ENCODE data around the gene RIN2. TPM values are rescaled to one million over a fixed set of nuclear protein-coding genes. Genes with fewer than 3 reads are reported as not detected.

Gene RIN2
- total and polyA plus RNA-seq, 2 of the 13 experiments (the other 11 are each of a cell fraction or from before 2014, with no cell fraction given) = 2.5 to 5.1 TPM

GRCh38 chr20:19748681-19749080 is 9.4 kb upstream of the RIN2 start:
- Histone ChIP-seq H2AFZ (ENCODE audit: low read length) (no peak overlapping the region), H3K27me3 (ENCODE audit: control insufficient read depth in 1 of 2, insufficient read depth in 2 of 2, low read length in 2 of 2) (peaks cover 0 to 8% of the 10 kb centered on the region in 2 experiments; a peak in 1 of 5 replicates), H3K27ac (ENCODE audit: extremely low read length, insufficient read depth, low read length) (no peak overlapping the region), H3K79me2 (ENCODE audit: insufficient read depth, low read length) (no peaks in the 10 kb centered on the region), H3K9ac (ENCODE audit: insufficient read depth, low read depth, low read length) (no peak overlapping the region), H3K9me3 (ENCODE audit: low read length) (peaks cover 9% of the 10 kb centered on the region; the same call in 1 of the 2 replicates), H3K36me3 (replicated peaks in 1 of 2; ENCODE audit: control insufficient read depth in 1 of 2, insufficient read depth in 2 of 2, low read length in 2 of 2) (no peaks in the 10 kb centered on the region), H3K4me3 (replicated peaks in 1 of 3; ENCODE audit: insufficient read depth in 1 of 3, low read depth in 2 of 3, low read length in 3 of 3) (no peak overlapping the region), H3K4me1 (ENCODE audit: insufficient read depth, low read length) (no peaks in the 10 kb centered on the region), H4K20me1 (ENCODE audit: insufficient read depth, low read length) (no peaks in the 10 kb centered on the region), H3K4me2 (ENCODE audit: low read depth, low read length) (no peak overlapping the region)
- ATAC-seq (no peak), DNase-seq (ENCODE audit: low spot score) (no peak), FAIRE-seq (no peak)
- in situ Hi-C loops (cut with HindIII; ENCODE audit: extremely low pct_ligation_motif_present, low pct_unique_long_range_greater_than_20kb) (no loop called here), intact Hi-C loops (cut with micrococcal nuclease; ENCODE audit: unreplicated experiment) (no loop called here)
- CTCF ChIA-PET (ENCODE audit: low intra/inter-chr PET ratio, low total read pairs) = no interaction called here
- 8% methylated on average over 2 of the region's 2 CpGs for WGBS (ENCODE audit: low lambda C conversion rate)
- POLR2A ChIA-PET = no interaction called here
- no TSS peak for BruUV-seq (replicated peaks)
- TF ChIP-seq FIP1L1 (IDR thresholded peaks at IDR 0.05; ENCODE audit: borderline replicate concordance, insufficient read depth, low read depth, low read length) (no peak), MIER2 (CRISPR knock-in tag; IDR thresholded peaks at IDR 0.05) (no peak), NR1H2 (CRISPR knock-in tag; IDR thresholded peaks at IDR 0.05; ENCODE audit: borderline replicate concordance, low read depth) (no peak), ZNF382 (CRISPR knock-in tag; IDR thresholded peaks at IDR 0.05; ENCODE audit: borderline replicate concordance) (no peak), CREBL2 (CRISPR knock-in tag; IDR thresholded peaks at IDR 0.05; ENCODE audit: borderline replicate concordance) (no peak), ZNF414 (CRISPR knock-in tag; IDR thresholded peaks at IDR 0.05) (no peak), PRDM4 (CRISPR knock-in tag; IDR thresholded peaks at IDR 0.05; ENCODE audit: borderline replicate concordance) (no peak), ZFP1 (CRISPR knock-in tag; IDR thresholded peaks at IDR 0.05) (no peak), ZNF124 (CRISPR knock-in tag; IDR thresholded peaks at IDR 0.05) (no peak), DBP (CRISPR knock-in tag; IDR thresholded peaks at IDR 0.05; ENCODE audit: not compliant biosample characterization) (no peak), PHF8 (CRISPR knock-in tag; IDR thresholded peaks at IDR 0.05) (no peak), CTCF (CRISPR knock-in tag; IDR thresholded peaks at IDR 0.05) (no peak), GRHL1 (CRISPR knock-in tag; conservative IDR thresholded peaks at IDR 0.05) (no peak), REPIN1 (CRISPR knock-in tag; IDR thresholded peaks at IDR 0.05; ENCODE audit: borderline replicate concordance, low read depth) (no peak), POGZ (CRISPR knock-in tag; IDR thresholded peaks at IDR 0.05) (no peak), AGO1 (IDR thresholded peaks at IDR 0.05; ENCODE audit: low read depth, low read length, poor library complexity, severe bottlenecking) (no peak), DMAP1 (CRISPR knock-in tag; IDR thresholded peaks at IDR 0.05) (no peak), EED (CRISPR knock-in tag; IDR thresholded peaks at IDR 0.05) (no peak)

Measured in HepG2 (cell line).